HG02610 (cell line): ENCODE data around the gene ADI1.

Experiments used
- ATAC-seq: cut with Tn5 transposase; IDR thresholded peaks from one replicate; pipeline ENCODE4 v1.9.1; 2021; ENCODE audit warnings: mild to moderate bottlenecking, moderate library complexity; ENCODE audit not compliant: unreplicated experiment

Gene ADI1

GRCh38 chr2:3481736-3482362 lies 37.5 kb downstream of the ADI1 start:
- no peak for ATAC-seq

- ATAC-seq = no peak
These were observed 38.3 kb downstream of the ADI1 start for GRCh38 chr2:3481011-3481400.

GRCh38 chr2:3480352-3481010 lies 38.9 kb downstream of the ADI1 start:
- ATAC-seq = no peak

- no peak for ATAC-seq
These were observed 39.7 kb downstream of the ADI1 start for GRCh38 chr2:3479430-3480320.

GRCh38 chr2:3478846-3479385 lies 40.4 kb downstream of the ADI1 start:
- ATAC-seq = no peak

GRCh38 chr2:3476985-3477327 lies 42.4 kb downstream of the ADI1 start:
- ATAC-seq = no peak

GRCh38 chr2:3476321-3476984 lies 42.9 kb downstream of the ADI1 start:
- no peak for ATAC-seq

GRCh38 chr2:3475771-3476170 lies 43.6 kb downstream of the ADI1 start:
- ATAC-seq = no peak

GRCh38 chr2:3472966-3473365 lies 46.4 kb downstream of the ADI1 start:
- no peak for ATAC-seq

GRCh38 chr2:3472296-3472695 lies 47.0 kb downstream of the ADI1 start:
- ATAC-seq = no peak

- ATAC-seq = no peak
These were observed 48.2 kb downstream of the ADI1 start for GRCh38 chr2:3470856-3471737.

GRCh38 chr2:3470166-3470651 lies 49.1 kb downstream of the ADI1 start:
- no peak for ATAC-seq

- no peak for ATAC-seq
These were observed 49.8 kb downstream of the ADI1 start for GRCh38 chr2:3469486-3469885.

GRCh38 chr2:3468296-3468988 lies 50.9 kb downstream of the ADI1 start:
- no peak for ATAC-seq

GRCh38 chr2:3467654-3468053 lies 51.7 kb downstream of the ADI1 start:
- ATAC-seq = no peak

- no peak for ATAC-seq
These were observed 52.4 kb downstream of the ADI1 start for GRCh38 chr2:3466966-3467365.

- ATAC-seq = no peak
These were observed 52.9 kb downstream of the ADI1 start for GRCh38 chr2:3466482-3466863.

GRCh38 chr2:3465844-3466481 lies 53.4 kb downstream of the ADI1 start:
- no peak for ATAC-seq

GRCh38 chr2:3465328-3465727 lies 54.0 kb downstream of the ADI1 start:
- no peak for ATAC-seq
